HG02798 (cell line): ENCODE measurements around the gene TBC1D12.
"Not testable (repeated sequence)": the region's sequence is repeated elsewhere in the genome, so short reads cannot be mapped to it uniquely, and the experiment has no call there.

Source experiments
- ATAC-seq: cut with Tn5 transposase; IDR thresholded peaks from one replicate; pipeline ENCODE4 v1.9.1; 2021; ENCODE audit warnings: mild to moderate bottlenecking; ENCODE audit not compliant: unreplicated experiment, poor library complexity

Gene TBC1D12

DNA sequence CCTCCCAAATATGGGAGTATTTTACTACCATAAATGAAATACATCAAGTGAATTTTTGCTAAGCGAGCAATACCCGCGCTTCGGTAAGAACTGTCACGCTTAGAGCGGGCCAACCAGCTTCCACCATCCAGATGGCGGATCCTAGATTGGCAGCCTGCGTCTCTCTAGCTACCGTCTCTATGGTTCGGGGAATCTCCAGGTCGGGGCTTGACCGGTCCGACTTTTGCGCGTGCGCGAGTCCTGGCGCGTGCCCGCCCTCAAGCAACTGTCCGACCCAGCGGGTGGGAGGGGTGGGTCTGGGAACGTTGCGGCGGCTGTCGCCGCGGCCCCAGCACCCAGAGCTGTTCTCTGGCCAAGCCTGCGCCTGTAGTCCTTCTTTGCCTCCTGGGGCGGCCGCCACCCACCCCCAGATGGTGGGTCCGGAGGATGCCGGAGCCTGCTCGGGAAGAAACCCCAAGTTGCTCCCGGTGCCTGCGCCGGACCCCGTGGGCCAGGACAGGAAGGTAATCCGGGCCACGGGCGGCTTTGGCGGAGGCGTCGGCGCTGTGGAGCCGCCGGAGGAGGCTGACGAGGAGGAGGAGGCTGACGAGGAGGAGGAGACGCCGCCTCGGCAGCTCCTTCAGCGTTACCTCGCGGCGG lies at the start of gene TBC1D12:
Gene TBC1D12, plus strand, starts transcription at position 338 of the 639 bp plus-strand sequence. Its CDS starts 73 bp downstream, at position 411.
- ATAC-seq: peak; percentile 84

DNA sequence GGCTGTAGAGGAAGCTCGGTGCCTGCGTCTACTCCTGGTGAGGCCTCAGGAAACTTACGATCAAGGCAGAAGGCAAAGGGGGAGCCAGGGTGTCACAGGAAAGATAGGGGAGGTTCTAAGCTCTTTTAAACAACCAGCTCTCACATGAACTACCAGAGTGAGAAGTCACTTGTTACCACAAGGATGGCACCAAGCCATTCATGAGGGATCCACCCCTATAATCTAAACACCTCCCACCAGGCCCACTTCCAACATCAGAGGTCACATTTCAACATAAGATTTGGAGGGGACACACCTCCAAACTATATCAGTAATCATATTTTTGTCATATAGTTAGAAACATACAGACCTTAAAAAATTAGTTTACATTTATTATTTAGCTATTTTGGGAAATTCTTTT lies 49.0 kb upstream of the TBC1D12 start:
- no peak for ATAC-seq

DNA sequence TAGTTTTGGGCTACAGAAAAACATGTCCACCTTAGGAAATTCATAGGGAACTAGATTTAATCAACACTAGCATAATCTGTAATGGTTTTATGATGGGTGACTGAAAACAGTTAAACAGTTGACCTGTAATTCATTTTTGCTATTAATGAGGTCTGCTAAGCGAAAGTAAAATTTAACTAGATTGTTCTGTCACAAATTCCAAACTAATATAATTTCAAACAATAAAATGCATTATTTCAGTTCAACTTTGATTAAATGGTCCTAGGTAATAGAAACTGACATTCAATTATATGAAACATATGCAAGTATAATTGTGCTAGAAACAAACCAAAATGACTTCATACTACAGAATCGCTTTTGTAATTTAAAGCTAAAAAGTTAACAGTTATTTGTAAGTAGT lies 46.5 kb upstream of the TBC1D12 start:
- ATAC-seq: no peak

DNA sequence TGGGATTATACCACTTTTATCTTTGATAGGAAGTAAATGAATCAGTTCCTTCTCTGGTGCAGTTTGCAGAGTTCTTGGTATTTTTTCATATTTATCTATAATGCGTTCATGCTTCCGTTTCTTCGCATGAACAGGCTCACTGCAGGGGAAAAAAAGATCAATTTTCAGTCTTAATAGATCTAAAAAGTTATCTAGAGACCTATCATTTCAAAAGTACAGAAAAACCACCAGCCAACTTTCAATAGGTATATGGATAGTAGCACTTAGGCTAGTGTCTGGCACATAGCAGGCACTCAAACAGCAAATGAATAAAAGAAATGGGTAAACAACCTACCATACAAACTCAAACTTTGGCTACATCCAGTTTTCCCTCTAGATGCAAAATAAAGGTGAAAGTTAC lies 45.1 kb upstream of the TBC1D12 start:
- ATAC-seq: no peak

DNA sequence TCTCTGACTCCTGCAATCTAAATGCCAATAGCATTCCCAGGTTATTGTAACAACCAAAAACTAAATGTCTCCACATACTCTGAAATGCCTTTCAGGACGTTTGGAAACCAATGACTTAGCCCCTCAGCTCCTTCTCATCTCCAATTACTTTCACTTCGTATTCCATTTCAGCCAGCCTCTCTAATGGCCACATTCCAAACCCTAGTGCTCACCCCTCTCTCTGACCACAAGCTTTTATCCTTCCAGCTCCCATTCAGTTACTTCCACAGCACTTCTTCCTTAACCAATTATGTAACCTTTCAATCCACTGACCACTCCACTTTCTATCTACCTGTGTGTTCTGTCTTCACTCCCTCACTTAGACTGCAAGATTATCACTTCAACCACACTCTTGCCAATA lies 43.9 kb upstream of the TBC1D12 start:
- no peak for ATAC-seq

DNA sequence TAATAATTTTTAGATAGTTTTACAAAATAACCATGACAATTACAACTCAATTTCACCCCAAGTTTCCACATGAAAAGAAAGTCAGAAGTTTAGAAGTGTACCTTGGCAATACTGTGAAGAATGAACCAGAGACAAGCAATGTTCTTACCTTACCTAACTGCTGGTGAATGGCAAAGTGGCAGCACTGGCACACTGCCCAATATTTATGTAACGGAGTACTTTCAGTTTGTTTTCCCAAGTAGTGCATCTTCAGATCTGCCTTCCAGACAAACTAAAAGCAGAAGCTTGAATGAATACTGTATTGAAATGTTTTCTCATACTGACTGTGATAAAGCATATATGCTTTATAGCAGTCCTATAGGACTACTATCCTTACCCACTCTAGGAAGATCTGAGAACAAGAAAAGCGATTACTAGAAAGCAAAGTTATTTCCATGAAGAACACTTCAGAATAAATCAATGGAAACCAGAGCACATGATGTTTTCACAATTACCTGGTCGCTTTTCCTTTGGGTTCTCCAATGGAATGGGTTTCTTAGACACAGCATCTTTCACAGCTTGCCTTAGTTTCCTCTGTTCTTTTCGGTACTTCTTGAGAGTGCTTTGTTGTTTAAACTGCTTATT lies 41.1 kb upstream of the TBC1D12 start:
- no peak for ATAC-seq

DNA sequence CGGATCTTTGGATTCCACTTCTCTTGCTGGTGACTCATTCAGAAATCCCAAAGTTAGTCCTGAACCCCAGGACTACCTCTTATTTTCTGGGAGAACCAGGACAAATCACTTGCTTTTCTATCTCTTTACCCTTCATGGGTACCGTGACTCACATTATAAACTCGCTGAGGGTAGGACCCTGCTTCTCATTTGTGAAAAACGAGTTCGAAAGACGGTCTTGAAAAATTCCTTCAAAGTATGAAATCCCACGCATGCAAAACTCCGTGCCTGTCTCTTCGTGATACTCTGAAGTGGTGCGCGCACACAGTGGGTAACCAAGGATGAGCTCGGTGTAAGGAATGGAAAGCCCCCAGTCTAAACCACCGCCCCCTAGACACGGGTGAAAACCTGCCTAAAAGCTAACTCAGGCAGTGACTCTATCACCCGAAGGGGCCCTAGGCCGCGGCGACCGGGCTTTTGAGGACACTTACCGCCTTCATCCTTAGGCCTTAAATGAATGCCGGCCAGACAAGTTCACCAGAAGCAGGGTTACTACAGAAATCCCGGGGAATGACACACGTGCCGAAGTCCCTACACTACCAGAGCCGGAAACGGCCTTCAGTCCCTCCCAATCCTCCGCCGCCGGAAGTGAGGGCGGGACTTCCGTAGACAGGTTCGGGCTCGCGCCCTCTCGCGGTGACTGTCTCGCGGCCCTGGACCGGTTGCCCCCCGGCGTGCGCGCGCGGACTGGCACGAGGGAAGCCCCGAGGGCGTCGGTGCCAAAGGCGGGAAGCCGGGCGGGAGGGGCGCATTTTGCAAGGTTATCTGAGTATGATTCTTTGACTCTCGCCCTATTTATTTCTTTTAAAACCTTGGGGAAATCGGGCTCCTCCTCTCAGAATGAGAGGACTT lies 39.7 kb upstream of the TBC1D12 start, which contains the start of gene NOC3L:
Gene NOC3L, minus strand, starts transcription at position 580 of the 891 bp plus-strand sequence. Its CDS starts 101 bp downstream, at position 479.
- ATAC-seq: peak; percentile 100

DNA sequence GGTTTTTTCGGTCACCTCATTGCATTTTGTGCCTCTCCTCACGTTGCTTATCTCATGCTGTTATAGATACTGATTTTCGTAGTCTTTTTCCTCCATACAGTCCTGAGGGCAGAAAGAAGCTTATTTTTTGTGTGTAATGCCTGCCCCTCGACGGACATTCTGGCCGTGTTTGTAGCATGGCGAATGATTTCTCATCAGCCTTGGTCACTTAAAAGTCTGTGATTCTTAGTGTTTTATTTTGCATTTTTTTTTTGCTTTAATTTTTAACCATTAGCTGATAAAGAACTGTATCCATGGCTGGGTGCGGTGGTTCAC lies 39.1 kb upstream of the TBC1D12 start:
- ATAC-seq: peak; percentile 14

DNA sequence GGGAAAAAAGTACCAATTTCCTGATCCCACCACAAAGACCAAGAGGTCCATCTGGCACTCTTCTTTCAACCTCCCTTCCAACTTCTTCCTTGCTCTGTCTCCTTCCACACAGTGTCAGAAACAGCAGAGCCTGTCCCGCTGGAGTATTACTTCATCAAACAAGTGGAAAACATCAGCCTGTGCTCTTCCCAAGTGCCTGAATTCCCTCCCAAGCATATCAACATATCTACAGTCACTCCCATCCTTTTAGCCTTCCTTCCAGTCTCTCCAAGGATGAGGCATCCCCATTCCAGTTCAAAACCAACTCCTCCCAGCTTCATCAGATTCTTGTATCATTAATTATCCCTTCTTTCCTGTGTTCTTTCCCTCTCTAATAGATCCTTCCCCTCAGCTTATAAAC lies 37.9 kb upstream of the TBC1D12 start:
- ATAC-seq: no peak

DNA sequence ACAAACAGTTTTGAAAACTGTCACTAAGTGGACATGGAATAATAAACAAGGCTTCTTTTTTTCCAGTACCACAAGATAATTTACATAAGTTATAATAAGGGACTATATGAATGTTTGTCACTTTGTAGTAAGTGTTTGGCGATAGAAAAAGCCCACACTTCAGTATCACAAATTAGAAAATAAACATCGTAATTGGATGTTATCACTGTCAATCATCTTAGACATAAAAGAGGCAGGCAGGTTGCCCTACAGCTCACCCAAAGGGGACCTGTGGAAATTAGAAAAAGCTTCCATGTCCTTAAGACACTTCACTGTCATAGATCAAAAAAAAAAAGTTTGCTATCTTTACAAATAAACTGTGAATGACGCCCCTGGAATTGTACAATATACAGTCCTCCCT lies 36.0 kb upstream of the TBC1D12 start:
- no peak for ATAC-seq

DNA sequence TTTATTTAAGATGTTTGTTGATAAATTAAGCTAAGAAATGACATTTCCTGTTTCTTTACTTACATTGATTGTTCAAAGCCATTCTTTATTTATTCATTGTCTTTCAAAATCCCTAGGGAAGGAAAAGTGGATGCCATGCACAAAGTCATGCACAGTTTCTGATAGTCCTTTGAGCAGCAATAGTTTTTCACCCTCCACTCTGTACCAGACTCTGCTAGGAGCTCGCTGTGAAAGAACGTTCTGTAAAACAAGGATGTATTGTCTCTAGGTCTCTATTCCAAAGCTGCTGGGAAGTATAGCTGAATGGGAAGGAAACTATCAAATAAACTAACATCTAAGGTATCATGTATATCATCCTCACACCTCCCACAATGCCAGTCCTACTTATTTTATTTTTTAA lies 31.8 kb upstream of the TBC1D12 start:
- ATAC-seq: no peak

DNA sequence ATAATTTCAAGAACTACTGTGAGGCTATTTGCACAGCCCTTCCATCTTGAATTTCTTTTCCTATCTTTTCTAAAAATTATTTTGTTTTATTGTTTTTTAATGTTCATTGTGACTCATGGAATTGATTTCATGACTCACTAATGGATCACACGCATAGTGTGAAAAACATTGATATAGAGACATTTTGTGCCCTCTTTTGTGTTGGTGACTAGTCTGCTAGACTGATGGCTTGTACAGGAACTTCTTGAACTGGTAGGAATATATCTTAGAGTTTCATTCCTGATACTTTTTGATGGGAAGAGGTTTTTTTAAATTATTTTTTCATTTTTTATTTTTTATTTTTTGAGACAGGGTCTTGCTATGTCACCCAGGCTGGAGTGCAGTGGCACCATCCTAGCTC lies 27.0 kb upstream of the TBC1D12 start:
- no peak for ATAC-seq

DNA sequence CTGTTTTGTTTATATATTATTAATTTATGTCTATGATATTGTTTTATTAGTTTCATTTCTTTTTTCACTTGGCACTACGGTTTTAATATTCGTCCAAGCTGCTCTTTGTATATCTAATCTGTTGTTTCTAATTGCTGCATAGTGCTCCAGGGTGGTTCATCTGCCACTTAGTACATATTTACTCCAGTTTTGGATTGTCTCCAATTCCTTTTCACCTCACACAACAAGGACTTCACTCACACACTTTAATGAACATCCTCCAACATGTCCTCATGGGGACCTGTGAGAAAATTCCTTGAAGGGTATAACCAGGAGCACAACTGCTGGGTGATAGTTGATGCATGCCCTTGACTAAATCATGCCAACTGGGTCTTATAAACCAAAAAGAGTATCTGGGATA lies 25.5 kb upstream of the TBC1D12 start:
- no peak for ATAC-seq

DNA sequence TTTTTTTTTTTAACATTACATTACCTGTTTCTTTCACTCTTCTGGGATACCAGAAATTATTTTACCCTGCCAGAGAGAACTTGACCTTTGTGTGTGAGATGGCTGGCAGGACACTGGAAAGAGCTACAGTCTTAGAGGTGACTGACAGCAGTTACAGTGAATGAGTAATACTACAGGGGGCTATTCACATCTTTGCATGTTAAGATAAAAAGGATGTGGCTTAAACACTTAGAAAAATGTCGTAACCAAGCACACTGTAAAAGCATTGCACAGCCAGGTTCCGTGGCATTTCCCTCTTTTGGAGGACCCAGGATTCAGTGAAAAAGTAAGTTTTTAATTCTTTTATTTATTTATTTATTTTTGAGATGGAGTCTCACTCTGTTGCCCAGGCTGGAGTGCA lies 18.8 kb upstream of the TBC1D12 start:
- ATAC-seq: no peak

DNA sequence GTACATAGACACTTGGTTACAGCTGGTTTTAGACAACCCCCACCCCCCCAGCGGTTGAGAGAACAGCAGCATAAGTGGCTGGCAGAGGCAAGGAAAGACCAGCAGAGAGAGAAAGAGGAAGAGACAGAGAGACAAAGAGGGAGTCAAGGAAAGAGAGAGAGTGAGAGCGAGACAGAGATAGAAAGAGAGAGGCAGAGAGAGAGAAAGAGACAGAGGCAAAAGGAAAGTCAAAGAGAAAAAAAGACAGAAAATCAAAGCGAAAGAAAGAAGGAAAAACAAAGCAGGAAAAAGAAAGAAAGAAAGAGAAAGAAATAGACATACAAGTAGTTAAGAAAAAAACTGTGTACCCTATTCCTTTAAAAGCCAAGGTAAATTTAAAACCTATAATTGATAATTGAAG lies 16.6 kb upstream of the TBC1D12 start:
- ATAC-seq: not testable (repeated sequence)

DNA sequence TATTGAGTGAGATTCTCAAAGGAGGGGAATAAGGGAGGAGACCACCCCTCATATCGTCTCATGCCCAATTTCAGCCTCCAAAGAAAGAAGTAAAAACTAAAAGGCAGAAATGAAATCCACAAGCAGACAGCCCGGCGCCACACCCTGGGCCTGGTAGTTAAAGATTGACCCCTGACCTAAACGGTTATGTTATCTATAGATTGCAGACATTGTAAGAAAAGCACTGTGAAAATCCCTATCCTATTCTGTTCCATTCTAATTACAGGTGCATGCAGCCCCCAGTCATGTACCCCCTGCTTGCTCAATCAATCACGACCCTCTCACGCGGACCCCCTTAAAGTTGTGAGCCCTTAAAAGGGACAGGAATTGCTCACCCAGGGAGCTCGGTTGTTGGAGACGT lies 10.2 kb upstream of the TBC1D12 start:
- ATAC-seq: not testable (repeated sequence)

DNA sequence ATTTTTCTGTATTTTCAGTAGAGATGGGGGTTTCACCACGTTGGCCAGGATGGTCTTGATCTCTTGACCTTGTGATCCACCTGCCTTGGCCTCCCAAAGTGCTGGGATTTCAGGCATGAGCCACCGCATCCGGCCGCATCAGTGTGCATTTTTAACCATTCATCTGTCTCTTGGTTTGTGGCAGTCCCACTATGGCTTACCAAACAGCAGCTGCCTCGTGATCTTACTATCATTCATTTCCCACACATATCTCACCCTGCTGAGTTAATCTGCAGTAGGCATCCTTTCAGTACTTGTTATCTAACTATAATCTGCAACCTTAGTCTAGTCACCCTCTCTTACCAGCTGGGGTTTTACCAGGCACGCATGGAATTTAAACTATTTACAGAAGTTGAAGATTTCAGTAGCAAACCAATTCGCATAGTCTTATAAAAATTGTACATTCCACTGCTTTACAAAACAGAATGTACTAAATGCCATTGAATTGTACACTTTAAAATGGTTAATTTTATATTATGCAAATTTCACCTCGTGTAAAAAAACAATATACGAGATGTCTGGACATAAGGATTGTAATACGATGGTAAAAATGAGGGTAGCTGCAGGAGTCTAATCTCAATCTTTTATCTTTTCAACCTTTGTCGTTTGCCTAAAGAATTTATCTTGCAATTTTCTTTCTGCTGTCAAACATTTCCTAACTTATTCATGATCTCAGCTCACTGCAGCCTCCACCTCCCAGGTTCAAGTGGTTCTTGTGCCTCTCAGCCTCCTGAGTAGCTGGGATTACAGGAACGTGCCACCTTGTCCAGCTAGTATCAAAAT lies 4.6 kb upstream of the TBC1D12 start:
- no peak for ATAC-seq

DNA sequence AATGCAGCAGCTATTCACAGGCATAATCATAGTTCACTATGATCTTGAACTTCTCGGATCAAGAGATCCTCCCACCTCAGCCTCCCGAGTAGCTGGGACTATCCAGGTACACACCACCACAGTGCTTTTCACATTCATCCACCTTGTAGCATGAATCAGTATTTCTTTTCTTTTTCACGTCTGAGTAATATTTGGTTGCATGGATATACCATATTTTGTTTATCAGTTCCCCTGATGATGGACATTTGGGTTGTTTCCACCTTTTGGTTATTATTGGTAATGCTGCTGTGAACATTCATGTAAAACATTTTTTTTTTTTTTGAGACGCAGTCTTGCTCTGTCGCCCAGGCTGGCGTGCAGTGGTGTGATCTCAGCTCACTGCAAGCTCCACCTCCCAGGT lies 3.6 kb upstream of the TBC1D12 start:
- ATAC-seq: no peak

DNA sequence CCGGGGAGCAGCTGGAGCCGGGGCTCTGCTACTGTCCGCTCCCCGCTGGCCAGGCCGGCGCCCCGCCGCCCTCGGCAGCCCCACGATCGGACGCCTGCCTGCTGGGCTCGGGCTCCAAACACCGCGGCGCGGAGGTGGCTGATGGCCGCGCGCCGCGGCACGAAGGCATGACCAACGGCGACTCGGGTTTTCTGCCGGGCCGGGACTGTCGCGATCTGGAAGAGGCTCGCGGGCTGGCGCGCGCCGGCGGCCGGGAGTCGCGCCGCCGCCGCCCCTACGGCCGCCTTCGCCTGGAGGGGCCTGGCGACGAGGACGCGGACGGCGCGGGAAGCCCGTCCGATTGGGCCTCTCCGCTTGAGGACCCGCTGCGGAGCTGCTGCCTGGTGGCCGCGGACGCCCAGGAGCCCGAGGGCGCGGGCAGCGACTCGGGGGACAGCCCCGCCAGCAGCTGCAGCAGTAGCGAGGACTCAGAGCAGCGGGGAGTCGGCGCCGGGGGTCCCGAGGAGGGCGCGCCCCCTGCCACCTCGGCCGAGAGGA lies 570 bp downstream of the TBC1D12 start:
- no peak for ATAC-seq
